Stimulated activated CD4-positive, alpha-beta T cell treated with anti-CD3 and anti-CD28 coated beads, Interleukin-2, amount 100 ng/mL, for 48 hours (primary cell): ENCODE data around the gene IFT122.

Source experiments
- DNase-seq, 2 donors: peaks; one replicate each; pipeline ENCODE4 v3.0.0-alpha.2; 2020

Gene IFT122

GRCh38 chr3:129440618-129441190 is 680 bp downstream of the IFT122 start:
- no peak for DNase-seq

DNA sequence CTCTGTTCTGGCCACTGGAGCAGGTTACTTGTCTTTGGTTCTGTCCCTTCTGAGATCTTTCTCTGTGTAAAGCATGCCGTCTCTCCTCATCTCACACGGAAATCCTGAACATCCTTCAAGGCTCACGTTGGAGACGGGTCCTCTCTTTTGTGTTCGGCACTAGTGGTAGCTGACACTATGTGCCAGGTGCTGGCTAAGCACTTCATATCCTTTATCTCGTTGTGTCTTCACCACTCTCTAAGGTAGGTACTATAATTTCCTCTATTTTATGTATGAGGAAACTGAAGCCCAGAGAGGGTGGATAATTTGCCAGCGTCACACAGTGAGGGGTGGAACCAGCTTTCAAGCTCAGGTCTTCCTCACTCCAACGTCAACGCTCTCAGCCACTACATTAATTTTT is 1.2 kb downstream of the IFT122 start:
- no peak for DNase-seq

- no peak for DNase-seq
Observed at GRCh38 chr3:129441782-129442181, 1.8 kb downstream of the IFT122 start.

DNA sequence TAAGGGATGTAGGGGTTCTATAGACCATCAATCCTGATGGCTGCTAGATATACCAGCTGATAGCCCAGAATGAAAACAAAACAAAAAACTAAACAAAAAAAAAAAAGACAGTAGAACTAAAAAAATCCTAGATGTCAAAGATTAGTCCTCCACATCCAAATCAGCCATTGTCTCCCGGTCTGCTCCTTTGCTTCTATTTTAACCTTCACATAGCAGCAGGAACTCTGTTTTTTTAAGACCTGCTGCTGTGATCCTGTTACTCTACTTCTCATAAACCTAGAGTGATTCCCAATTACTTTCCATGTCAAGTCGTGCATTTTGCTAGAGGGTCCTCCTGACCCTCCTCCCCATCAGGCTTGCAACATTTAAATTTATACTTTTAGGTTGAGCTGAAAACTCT is 2.5 kb downstream of the IFT122 start:
- DNase-seq: no peak

- no peak for DNase-seq
Observed at GRCh38 chr3:129442947-129443346, 2.9 kb downstream of the IFT122 start.

DNA sequence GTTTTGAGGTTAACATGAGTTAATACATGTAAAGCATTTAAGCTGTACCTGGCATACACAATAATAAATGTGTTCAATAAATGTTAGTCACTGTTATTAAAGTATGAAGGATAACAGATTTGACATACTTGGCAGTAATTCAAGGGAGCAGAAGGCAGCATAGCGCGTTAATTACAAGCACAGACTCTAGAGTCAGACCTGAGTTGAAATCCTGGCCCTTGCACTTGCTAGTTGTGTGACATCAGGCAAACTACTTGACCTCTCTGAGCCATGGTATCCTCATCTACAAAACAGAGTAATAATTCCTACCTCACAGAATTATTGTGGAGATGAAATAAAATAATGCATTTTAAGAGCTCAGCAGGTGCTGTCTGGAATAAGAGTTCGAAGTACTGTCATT is 5.4 kb downstream of the IFT122 start:
- no peak for DNase-seq

- no peak for DNase-seq
Observed at GRCh38 chr3:129446926-129447325, 6.9 kb downstream of the IFT122 start.

DNA sequence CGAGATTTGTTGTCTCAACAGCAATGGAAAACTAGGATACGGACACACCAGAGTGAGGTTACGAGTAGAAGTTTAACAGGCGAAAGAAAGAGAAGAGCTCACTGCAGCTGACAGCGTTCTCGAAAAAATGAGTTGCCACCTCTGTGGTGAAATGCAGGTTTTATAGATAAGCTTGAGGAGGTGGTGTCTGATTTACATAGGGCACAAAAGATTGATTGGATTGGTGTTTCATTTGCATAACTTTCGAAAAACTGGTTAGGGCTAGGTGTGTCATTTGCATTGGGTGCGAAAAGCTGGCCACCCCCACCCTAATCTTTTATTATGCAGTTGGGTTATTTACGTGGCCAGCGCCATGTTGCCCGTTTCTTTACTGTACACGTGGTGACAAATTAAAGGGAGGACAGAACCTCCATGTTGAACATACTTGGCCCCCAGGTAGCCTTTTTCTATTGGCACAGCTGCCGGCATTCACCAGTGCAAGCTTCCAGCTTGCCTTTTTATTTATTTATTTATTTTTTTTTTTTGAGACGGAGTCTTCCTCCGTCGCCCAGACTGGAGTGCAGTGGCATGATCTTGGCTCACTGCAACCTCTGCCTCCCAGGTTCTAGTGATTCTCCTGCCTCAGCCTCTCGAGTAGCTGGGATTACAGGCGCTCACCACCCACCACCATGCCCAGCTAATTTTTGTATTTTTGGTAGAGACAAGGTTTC is 8.3 kb downstream of the IFT122 start:
- no peak for DNase-seq

GRCh38 chr3:129449279-129450115 is 9.5 kb downstream of the IFT122 start:
- DNase-seq: no peak

DNA sequence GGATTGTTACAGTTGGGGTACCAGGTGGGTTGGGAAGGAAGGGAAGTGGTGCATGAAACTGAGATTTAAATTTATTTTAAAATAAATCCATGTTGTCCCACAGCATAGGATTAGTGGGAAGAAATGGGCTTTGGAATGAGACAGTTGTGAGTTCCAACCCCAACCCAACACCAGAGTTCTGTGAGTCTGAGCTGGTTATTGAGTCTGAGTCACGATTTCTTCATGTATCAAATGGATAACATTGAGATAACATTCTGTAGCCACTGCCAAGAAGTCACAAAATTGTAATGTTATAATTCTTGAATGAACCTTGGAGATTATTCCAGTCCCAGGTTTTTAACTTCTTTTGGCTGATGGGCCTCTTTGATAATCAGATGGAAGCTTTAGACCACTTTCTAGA is 13.7 kb downstream of the IFT122 start:
- DNase-seq: no peak

DNA sequence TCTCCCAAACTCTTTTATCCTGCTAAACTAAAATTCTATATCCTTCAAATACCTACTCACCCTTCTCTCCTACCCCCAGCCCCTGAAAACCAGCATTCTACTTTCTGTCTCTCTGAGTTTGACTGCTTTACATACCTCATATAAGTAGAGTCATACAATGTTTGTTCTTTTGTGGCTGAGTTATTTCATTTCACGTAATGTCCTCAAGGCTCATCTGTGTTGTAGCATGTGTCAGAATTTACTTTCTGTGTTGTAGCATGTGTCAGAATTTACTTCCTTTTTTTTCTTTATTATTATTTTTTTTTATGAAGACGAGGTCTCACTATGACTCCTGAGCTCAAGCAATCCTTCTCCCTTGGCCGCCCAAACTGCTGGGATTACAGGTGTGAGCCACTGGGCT is 20.1 kb downstream of the IFT122 start:
- no peak for DNase-seq

DNA sequence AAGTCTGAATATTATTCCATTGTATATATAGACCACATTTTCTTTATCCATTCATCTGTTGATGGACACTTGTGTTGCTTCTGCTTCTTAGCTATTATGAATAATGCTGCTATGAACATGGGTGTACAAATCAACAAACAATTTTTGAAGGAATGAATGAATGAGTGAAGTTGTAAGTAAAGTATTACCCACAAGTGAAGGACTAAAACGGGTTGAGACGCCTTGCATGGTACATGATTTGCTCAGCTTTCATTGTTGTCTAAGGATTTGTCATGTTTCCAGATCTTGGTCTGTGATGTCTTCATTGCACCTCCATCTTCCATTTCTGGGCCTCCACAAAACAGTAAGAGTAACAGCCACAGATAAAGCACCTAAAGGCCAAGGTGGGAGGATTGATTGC is 20.5 kb downstream of the IFT122 start:
- no peak for DNase-seq

DNA sequence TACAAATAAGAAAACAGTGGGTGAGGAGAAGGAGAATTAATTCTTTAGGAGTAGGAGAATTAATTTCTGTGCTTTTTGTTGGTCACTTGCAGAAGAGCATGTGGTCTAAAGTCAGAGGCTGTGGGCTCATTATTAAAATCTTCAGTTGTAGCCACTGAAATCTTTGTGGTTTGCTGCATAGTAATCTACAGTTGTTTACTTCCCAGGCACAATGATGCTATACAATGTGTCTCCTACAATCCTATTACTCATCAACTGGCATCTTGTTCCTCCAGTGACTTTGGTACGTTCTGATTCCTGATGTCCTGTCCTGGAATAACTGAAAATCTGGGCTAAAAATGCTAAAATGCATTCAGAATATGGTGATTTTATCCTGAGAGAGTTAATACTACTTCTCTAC is 21.0 kb downstream of the IFT122 start:
- DNase-seq: no peak

DNA sequence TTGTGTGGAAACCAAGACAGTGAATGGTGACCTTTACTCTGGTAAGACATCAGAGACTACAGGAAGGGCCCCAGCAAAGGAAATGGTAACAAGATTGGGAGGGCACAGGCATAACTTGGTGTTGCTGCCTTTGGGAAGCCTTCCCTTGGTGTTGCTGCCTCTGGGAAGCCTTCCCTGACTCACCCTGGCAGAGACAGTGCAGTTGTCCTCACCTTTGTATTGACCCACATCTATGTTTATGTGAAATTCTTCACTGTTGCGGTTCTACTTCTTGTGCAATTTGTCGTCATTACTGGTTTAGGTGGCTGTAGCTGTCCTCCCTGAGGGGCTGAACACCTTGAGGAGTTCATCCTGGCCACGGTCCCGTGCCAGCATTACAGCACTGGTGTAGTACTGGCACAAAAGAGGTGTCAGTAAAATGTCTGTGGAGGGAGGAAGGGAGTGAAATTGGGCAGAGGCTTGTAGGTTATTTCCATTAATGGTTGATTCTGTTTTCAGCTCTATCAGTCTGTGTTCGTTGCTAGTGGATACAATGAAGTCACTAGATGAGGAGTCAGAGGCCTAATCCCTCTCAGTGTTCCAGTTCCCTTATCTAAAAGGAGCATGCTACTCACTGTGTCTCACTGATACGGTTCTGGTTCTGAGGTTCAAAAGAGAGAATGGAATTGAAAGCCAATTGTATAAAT is 21.6 kb downstream of the IFT122 start:
- no peak for DNase-seq

DNA sequence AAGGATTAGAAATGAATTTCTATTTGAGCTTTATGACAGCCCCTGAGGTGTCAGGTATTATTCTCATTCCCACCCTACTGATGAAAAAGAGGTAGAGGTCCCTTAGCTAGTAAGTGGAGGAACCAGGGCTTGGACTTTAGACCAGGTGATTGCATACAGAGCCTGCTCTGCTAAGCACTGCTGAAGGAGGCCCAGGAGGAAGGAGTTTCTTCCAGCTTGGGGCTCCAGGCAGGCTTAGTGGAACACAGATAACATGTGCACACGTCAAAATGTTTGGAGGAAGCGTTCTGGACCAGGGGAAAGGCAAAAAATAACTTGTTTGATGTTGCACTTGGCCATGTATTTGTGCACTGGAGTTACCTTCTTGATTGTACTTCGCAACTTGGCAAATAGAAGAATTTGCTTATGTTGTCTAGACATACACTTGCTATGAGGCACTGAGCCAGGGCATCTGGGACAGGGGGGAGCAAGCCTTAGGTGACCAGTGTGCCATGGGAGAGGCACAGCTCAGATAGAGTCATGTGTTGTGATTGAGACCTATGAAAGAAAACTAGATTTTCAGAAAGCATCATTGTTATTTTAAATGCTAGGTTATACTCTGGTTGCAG is 22.4 kb downstream of the IFT122 start:
- no peak for DNase-seq

GRCh38 chr3:129463094-129463493 is 23.1 kb downstream of the IFT122 start:
- DNase-seq: no peak

- DNase-seq: no peak
Observed at GRCh38 chr3:129463716-129464115, 23.7 kb downstream of the IFT122 start.

DNA sequence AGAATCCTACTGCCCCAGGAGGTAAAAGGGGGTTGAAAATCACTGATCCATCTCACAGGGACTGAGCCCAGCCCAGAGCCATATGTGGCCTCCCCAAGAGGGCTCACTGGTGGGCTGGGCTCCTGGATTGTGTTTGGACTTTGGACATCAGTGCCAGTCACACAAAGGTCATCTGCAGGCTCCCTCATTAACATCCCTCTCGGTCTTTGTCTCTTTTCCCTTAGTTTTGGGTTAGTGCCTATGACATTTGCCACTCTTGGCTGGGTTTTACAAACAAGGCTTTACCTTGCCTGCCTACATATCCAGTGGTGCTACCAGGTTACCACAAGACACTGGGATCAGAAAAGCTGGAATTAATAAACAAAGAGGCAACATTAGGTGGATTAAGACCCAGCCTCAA is 27.9 kb downstream of the IFT122 start:
- DNase-seq: no peak

DNA sequence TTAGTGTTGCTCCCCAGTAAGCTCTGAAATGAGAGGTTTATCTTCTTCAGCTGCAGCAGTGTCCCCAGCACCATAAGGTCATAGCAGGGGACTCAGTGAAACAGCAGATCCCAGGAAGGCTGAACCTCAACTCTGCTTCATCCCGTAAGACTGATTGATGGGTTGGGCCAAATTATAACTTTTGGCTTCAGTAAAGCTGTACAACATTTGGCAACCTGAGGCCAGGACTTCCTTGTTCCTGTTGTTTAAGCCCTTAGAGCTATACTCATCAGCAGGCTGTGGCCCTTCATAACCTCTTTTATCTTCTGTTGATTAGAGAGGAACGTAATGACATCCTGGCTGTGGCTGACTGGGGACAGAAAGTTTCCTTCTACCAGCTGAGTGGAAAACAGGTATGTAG is 29.0 kb downstream of the IFT122 start:
- no peak for DNase-seq

- no peak for DNase-seq
Observed at GRCh38 chr3:129470861-129471260, 30.8 kb downstream of the IFT122 start.

GRCh38 chr3:129473067-129473768 is 33.2 kb downstream of the IFT122 start:
- no peak for DNase-seq

DNA sequence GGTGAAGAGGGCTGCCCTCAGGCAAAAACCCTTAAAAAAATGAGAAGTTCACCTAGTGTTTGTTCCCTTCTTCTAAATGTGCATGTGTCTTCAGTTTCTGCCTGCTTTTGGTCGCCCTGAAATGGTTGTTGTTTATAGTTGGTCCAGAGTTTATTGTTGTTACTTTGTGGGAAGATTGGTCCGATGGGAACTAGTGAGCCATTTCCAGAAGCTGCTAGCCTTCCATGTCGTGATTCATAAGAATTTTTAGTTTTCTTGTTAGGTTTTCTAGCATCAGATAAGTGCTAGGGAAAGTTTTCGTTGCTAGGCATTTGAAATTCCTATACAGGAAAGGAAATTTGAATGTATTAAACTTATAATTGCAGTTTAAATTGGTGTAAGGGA is 33.7 kb downstream of the IFT122 start:
- no peak for DNase-seq
